Glomerular endothelial cell (primary cell): ENCODE data around the gene APOL6. TPM values are rescaled to one million over a fixed set of nuclear protein-coding genes. Genes with fewer than 3 reads are reported as not detected.
"Not testable (repeated sequence)": the region's sequence is repeated elsewhere in the genome, so short reads cannot be mapped to it uniquely, and the experiment has no call there.

Experiments
- DNase-seq: peaks from one replicate; pipeline ENCODE4 v3.0.0-alpha.2; 2011; ENCODE audit warnings: low read depth, low spot score; ENCODE audit errors: extremely low read depth
- total RNA-seq: library from RNA; depleted of rRNA; stranded (reverse); fragments of >200 nt; gene quantifications from 2 replicates; pipeline ENCODE4 v1.2.3, GENCODE V29; 2015

APOL6 gene
- total RNA-seq, 1 donor from 2014 or later = 10.7 TPM

DNA sequence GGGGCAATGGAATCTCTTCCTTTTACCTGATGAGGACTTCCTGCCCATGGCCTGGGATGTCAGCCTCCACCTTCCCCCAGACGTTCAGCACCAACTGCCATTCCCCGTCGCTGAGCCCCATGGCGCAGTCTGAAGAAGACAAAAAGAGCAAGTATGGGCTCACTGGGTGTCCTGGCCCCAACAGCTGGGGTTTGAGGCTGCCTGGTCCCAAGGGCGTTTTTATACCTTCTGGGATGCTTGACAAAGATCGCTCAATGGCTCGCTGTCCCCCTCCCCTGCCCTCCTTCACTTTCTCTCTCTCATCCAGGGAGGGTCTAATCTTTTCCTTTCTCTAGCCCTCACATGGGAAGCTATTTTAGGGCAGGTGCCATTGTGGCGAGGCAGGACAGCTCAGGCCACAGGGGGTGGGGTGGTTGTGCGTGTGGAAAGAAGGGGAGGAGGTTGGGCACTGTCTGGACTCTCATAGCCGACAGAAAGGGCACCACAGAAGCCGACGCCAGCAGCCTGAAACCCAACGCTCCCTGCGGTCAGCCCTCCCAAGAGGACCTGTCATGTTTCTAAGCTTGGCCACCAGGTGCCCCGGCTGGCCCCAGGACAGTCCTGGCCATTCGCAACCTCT is 31.0 kb upstream of the APOL6 start, which contains the start of gene MB:
MB (minus strand) TSS at position 193 of the 619 bp plus-strand sequence; CDS start at position 121, 72 bp downstream.
- no peak for DNase-seq

GRCh38 chr22:35618427-35619223 is 29.6 kb upstream of the APOL6 start:
- no peak for DNase-seq

- no peak for DNase-seq
Measured at GRCh38 chr22:35619336-35620094, 28.7 kb upstream of the APOL6 start.

GRCh38 chr22:35620624-35621251 is 27.5 kb upstream of the APOL6 start:
- DNase-seq = no peak

DNA sequence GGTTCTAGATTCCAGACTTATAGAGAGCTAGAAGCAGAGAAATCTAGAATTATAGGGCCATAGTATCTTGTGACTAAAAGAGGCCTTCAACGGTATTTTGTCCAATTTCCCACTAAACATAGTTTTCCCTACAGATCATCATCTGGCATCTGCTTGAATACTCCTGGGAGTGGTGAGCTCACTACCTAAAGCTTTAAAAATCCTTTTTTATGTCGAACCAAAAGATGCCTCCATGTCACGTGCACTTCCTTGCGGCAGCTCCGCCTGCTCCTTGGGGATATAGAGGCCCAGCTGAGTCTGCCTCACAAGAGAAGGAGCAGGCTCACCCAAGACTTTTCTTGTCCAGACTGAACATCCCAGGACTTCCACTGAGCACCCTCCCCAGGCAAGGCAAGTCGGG is 26.8 kb upstream of the APOL6 start:
- DNase-seq = no peak

GRCh38 chr22:35622191-35622913 is 25.9 kb upstream of the APOL6 start:
- DNase-seq = no peak

DNA sequence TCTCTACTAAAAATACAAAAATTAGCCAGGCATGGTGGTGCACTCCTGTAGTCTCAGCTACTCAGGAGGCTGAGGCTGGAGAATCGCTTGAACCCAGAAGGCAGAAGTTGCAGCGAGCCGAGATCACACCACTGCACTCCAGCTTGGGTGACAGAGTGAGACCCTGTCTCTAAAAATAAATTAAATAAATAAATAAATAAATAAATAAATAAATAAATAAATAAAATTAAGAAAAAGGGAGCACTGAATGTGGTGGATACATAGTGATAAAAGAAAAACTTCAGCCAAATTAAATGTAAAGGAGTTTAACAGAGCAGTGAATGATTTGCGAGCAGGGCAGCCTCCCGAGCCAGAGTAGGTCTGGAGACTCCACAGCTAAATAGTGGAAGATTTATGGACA is 24.4 kb upstream of the APOL6 start:
- DNase-seq = not testable (repeated sequence)

DNA sequence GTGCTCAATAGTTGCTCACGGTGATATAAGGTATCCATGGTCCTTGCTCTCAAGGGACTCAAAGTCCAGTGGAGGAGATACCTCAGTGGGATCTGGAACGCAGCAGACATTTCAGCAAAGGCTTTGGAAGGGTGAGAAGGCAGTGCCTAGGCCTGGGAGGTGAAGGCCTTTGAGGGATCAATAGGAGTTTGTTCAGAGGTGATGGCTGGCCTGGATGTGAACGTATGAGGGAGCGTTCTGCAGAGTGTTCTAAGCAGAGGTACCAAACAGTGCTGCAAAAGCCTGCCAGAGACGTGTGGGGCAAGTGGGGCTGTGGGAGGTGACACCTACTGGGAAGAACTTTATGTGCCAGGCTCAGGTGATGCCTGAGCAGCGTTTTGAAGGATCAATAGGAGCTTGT is 23.7 kb upstream of the APOL6 start:
- DNase-seq = no peak

DNA sequence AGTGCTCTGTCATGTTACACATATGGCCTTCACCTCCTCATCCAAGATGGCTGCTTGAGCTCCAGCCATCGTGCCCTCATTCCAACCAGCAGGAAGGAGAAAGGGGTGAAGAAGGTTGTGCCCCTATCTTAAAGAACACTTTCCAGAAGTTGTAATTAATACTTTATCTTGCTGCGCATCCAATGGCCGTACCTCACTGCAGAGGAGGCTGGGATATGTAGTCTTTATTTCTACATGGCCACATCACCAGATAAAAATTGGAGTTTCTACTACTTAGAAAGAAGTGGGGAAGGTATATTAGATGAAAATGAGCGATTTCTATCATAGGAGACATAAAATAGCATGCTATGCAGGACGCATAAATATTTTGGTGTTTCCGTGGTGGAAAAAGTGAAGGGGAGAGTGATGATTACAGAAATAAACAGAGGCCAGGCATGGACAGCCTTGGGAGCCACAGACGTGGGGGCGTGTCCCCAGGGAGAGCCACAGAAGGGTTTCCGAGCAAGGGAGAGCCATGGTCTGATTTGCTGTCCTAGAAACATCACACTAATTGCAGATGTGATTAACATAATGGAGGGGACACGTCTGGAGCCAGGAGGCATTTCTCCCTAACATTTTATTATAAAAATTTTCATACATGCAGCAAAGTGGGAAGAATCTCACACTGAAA is 22.3 kb upstream of the APOL6 start:
- no peak for DNase-seq

GRCh38 chr22:35627267-35628041 is 20.8 kb upstream of the APOL6 start:
- no peak for DNase-seq

DNA sequence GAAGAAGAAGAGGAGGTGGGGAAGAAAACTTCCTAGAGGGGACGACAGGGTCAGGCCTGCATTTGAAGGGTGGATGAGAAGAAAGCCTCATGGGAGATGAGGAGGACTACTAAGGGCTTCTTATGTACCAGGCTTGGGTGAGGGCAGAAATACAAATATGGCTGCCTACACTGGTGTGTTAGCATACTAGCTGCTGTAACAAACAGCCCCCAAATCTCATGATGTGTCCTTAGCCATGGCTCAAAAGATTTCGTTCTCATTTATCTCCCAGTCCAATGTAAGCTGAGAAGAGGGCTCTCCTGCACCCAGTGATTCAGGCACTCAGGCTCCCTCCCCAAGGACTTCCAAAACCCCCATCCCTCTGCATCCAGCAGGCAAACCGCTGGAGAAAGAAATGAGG is 19.5 kb upstream of the APOL6 start:
- DNase-seq = no peak

- no peak for DNase-seq
Measured at GRCh38 chr22:35629406-35630216, 18.6 kb upstream of the APOL6 start.

DNA sequence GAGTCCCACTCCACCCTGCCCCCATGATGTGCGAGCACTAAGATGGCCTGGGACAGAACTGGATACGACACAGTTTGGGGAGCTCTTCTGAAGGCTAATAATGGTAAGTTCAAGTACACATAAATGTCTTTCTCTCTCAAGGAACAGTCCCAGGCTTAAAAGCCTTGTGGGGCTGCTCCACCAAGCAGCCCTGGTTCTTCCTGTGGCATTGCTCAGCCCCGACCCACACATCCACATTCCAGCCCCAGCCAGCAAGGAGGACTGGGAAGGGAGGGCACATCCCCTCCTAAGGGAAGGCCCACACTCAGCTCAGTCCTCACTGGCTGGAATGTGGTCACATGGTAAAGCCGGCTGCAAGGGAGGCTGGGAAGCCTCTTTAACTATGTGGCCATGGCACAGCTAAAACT is 17.9 kb upstream of the APOL6 start:
- DNase-seq = no peak

GRCh38 chr22:35630891-35631290 is 17.4 kb upstream of the APOL6 start:
- no peak for DNase-seq

- DNase-seq = no peak
Measured at GRCh38 chr22:35631597-35631996, 16.6 kb upstream of the APOL6 start.

DNA sequence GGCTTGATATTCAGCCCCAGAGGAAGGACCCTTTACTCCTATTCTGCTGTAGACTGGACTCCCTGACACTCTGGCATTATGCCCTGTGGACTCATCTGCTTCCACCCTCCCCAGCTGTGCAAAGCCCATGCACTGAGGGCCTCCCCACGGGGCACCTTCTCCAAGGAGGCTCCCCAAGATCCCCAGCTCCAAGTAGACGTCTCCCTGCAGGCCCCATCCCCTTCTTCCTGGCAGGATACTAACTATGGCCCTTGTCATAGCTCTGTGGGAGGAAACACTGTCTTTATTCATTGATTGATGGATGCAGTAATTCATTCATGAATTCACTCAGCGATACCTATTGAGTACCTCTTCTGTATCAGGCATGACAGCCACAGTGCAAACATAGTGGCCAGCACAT is 15.3 kb upstream of the APOL6 start:
- DNase-seq = no peak

DNA sequence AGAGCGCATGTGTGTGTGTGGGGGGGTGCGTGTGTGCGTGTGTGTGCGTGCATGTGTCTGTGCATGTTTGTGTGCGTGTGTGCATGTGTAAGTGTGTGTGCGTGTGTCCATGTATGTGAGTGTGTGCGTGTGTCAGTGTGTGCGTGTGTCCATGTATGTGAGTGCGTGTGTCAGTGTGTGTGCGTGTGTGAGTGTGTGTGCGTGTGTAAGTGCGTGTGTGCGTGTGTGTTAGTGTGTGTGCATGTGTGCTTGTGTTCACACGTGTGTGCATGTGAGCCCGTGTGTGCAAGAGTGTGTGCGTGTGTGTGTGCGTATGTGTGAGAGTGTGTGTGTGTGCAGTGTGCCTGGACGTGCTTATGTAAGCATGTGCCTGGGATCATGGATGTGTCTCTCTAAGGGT is 14.7 kb upstream of the APOL6 start:
- DNase-seq = no peak

GRCh38 chr22:35634015-35634414 is 14.2 kb upstream of the APOL6 start:
- DNase-seq = no peak
